DND-41 (cell line): Measurements from ENCODE around the gene ZNF493.

Experiments used
- EZH2 ChIP-seq: IDR thresholded peaks from 3 replicates; pipeline ENCODE4 v1.6.1; 2012; ENCODE audit warnings: borderline replicate concordance, low read depth, mild to moderate bottlenecking, moderate library complexity, low read length, inconsistent platforms; ENCODE audit not compliant: severe bottlenecking
- TF ChIP-seq, protein P1 (sequence below): IDR thresholded peaks from 2 replicates; pipeline ENCODE4 v1.5.1; 2012; ENCODE audit warnings: borderline replicate concordance, low read length, moderate library complexity, mild to moderate bottlenecking; ENCODE audit not compliant: poor library complexity, severe bottlenecking; ENCODE audit errors: extremely low read depth

DNA sequence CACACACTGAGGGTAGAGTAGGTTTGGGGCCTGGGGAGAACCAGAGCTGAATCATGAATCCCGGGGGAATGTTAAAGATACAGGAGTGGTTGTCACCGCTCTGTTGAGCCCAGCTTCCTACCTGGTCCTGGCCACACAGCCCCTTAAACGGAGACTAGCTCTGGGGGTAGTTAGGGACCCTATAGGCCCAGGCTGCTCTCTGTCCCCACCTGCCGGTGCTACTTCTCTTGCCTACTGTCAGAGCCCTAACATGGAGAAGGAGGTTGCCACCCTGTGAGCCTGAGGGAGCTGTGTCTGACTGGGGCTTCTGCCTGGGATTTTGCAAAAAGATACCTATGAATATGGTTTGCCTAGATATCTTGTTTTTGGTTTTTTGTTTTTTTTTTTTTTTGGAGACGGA is 71.9 kb downstream of the ZNF493 start:
- TF ChIP-seq, protein P1, sequence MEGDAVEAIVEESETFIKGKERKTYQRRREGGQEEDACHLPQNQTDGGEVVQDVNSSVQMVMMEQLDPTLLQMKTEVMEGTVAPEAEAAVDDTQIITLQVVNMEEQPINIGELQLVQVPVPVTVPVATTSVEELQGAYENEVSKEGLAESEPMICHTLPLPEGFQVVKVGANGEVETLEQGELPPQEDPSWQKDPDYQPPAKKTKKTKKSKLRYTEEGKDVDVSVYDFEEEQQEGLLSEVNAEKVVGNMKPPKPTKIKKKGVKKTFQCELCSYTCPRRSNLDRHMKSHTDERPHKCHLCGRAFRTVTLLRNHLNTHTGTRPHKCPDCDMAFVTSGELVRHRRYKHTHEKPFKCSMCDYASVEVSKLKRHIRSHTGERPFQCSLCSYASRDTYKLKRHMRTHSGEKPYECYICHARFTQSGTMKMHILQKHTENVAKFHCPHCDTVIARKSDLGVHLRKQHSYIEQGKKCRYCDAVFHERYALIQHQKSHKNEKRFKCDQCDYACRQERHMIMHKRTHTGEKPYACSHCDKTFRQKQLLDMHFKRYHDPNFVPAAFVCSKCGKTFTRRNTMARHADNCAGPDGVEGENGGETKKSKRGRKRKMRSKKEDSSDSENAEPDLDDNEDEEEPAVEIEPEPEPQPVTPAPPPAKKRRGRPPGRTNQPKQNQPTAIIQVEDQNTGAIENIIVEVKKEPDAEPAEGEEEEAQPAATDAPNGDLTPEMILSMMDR: no peak
- TF ChIP-seq EZH2: no peak
